ENCODE data around the gene LMTK2.

The LMTK2 gene

GRCh38 chr7:98178762-98179490 is 72.3 kb downstream of the LMTK2 start:
- DNase-seq, result no peak

- no peak for DNase-seq
Observed at GRCh38 chr7:98180751-98181150, 74.1 kb downstream of the LMTK2 start.

GRCh38 chr7:98185101-98185500 is 78.4 kb downstream of the LMTK2 start:
- DNase-seq, result no peak

GRCh38 chr7:98186452-98187137 is 79.9 kb downstream of the LMTK2 start:
- no peak for DNase-seq

- DNase-seq, result no peak
Observed at GRCh38 chr7:98187138-98187502, 80.5 kb downstream of the LMTK2 start.

- DNase-seq, result no peak
Observed at GRCh38 chr7:98189559-98189958, 82.9 kb downstream of the LMTK2 start.

GRCh38 chr7:98191668-98192431 is 85.2 kb downstream of the LMTK2 start:
- no peak for DNase-seq

GRCh38 chr7:98192781-98193457 is 86.3 kb downstream of the LMTK2 start:
- no peak for DNase-seq

GRCh38 chr7:98193474-98194180 is 87.0 kb downstream of the LMTK2 start:
- DNase-seq, result no peak

GRCh38 chr7:98194186-98194585 is 87.5 kb downstream of the LMTK2 start:
- no peak for DNase-seq

GRCh38 chr7:98194672-98195457 is 88.2 kb downstream of the LMTK2 start:
- DNase-seq, result no peak

- DNase-seq, result no peak
Observed at GRCh38 chr7:98196706-98197605, 90.3 kb downstream of the LMTK2 start.

GRCh38 chr7:98199131-98199530 is 92.5 kb downstream of the LMTK2 start:
- no peak for DNase-seq

GRCh38 chr7:98200364-98200763 is 93.7 kb downstream of the LMTK2 start:
- no peak for DNase-seq

- no peak for DNase-seq
Observed at GRCh38 chr7:98202367-98203195, 95.9 kb downstream of the LMTK2 start.

GRCh38 chr7:98203261-98203963 is 96.8 kb downstream of the LMTK2 start:
- no peak for DNase-seq

- DNase-seq, result no peak
Observed at GRCh38 chr7:98203964-98204605, 97.4 kb downstream of the LMTK2 start.

- DNase-seq, result no peak
Observed at GRCh38 chr7:98204670-98205069, 98.0 kb downstream of the LMTK2 start.
